Renal pelvis (tissue), 3 donors: ENCODE results near the gene ANKRD16. TPM values are rescaled to one million over a fixed set of nuclear protein-coding genes. Genes with fewer than 3 reads are reported as not detected.

Source experiments
- polyA plus RNA-seq, 3 donors: library from polyadenylated mRNA; unstranded; fragments of 120-200 nt; gene quantifications; one replicate each; pipeline ENCODE4 v1.2.1, GENCODE V29; 2013; ENCODE audit not compliant: insufficient read length in 3 of 3

ANKRD16 gene
- polyA plus RNA-seq, 3 donors, result 10.8 to 12.0 (median 11.2) TPM

Other genes starting within 250 kb of the ANKRD16 start
- 10 to 100 TPM; 23.5 to 31.0 (median 26.2) TPM for gene ASB13, start 223.3 kb downstream of the ANKRD16 start, polyA plus RNA-seq
- 10 to 100 TPM; 30.7 to 40.3 (median 37.8) TPM for gene TASOR2, start 205.1 kb downstream of the ANKRD16 start, polyA plus RNA-seq
- 100 to 1,000 TPM; 264 to 290 (median 276) TPM for gene GDI2, start 76.5 kb downstream of the ANKRD16 start, polyA plus RNA-seq
- 10 to 100 TPM; 79.3 to 99.1 (median 85.9) TPM for gene FBH1, start 350 bp upstream of the ANKRD16 start, polyA plus RNA-seq
- 1 to 10 TPM; 1.8 to 2.2 (median 1.9) TPM for gene IL15RA, start 87.7 kb upstream of the ANKRD16 start, polyA plus RNA-seq
- gene IL2RA, start 172.5 kb upstream of the ANKRD16 start, polyA plus RNA-seq, result not detected
- 100 to 1,000 TPM; 140 to 211 (median 193) TPM for gene RBM17, start 199.1 kb upstream of the ANKRD16 start, polyA plus RNA-seq